GM10847 (cell line): ENCODE results near the gene NEDD4L.

Source experiments
- POLR2A ChIP-seq: IDR thresholded peaks from 2 replicates; pipeline ENCODE4 v1.6.1; 2011; ENCODE audit not compliant: insufficient read length; ENCODE audit errors: extremely low read depth

NEDD4L gene

GRCh38 chr18:58242435-58242834 lies 198.4 kb downstream of the NEDD4L start:
- TF ChIP-seq POLR2A = no peak

GRCh38 chr18:58242968-58243367 lies 198.9 kb downstream of the NEDD4L start:
- no peak for TF ChIP-seq POLR2A

GRCh38 chr18:58243401-58243800 lies 199.4 kb downstream of the NEDD4L start:
- no peak for TF ChIP-seq POLR2A

GRCh38 chr18:58247363-58247834 lies 203.4 kb downstream of the NEDD4L start:
- TF ChIP-seq POLR2A = no peak

DNA sequence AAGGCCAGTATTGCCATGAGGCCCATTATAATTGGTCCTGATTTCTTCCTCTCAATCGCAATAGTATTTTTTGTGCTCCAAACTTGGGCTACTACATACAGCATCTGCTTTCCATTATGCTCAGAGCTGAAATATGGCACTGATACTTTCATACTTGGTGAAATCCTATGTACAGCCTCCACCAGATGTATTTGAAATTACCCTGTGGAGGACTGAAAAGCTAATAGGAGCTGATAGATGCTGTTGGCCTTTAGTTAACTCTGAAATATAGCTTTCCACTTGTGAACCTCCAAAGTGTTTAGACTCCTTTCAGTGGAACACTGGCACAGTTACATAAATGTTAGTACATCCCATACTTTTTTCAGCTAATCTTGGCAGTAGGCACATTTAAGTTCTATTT lies 205.7 kb downstream of the NEDD4L start:
- no peak for TF ChIP-seq POLR2A

DNA sequence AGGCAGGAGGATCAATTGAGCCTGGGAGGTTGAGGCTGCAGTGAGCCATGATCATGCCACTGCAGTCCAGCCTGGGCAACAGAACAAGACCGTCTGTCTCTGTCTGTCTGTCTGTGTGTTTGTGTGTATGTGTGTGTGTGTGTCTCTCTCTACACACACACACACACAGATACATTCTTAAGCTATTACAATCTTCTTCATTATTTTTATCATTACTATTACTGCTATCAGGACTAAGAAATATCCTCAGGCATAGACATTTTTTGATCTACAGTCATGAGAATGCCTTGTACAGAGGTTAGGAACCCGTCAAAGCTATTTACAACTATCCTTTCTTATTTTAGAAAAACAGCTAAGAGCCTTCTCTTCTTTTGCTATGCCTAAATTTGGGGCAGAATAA lies 207.4 kb downstream of the NEDD4L start:
- TF ChIP-seq POLR2A = no peak

GRCh38 chr18:58252166-58252565 lies 208.1 kb downstream of the NEDD4L start:
- TF ChIP-seq POLR2A = no peak

- no peak for TF ChIP-seq POLR2A
These were observed 209.3 kb downstream of the NEDD4L start for GRCh38 chr18:58253318-58253717.

DNA sequence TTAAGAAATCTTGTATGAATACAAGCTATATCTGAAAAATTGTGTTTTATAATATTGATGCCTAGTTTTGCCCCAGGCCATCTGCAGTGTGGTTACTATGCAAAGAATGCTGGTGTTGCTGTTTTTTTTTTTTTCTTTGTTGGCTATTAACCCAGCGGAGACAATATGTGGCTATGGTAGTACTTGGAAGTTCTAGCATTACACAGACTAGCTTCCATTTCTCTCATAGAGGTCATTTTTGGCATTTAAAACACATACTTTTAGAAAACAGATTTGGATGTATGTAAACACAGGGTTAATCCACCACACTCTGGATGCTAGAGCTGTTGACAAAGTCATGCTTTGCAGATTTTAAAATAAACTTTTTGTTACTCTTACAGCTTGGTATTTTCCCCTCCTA lies 209.8 kb downstream of the NEDD4L start:
- TF ChIP-seq POLR2A = no peak

GRCh38 chr18:58254873-58255511 lies 211.0 kb downstream of the NEDD4L start:
- TF ChIP-seq POLR2A = no peak

GRCh38 chr18:58255701-58256311 lies 211.8 kb downstream of the NEDD4L start:
- no peak for TF ChIP-seq POLR2A

DNA sequence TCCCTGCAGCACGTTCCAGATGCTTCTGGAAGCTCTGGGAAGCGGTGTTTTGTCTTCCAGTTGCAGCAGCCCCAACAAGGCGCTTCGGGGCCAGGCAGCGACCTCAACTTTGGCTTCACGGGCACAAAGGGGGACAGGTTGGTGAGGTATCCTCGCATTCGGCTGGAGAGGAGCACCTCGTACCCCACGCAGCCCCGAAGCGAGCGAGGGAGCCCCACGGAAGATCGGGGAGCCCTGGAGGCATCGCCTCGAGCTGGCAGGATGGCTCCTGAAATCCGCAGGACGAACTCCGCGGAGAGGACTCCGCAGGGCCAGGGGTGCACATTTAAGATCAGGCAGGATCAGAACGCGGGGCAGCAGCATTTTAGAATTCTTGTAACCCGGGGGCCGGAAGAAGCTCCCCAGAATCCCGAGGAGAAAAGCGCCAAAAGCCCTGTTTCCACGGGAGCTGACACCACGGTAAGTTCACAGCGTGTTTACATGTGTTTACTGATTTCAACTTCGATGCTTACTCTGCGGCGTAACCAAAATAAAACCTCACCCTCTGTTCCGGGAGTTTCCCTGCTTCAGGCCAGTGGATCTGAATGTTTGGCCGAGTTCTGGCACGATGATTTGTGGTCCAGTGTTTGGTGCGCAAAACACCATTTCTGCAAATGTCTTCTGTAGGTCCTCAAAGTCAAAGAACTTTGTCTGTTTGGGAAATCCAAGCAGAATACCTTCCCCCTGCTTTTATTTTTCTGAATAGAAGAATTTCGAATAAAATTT lies 212.5 kb downstream of the NEDD4L start:
- no peak for TF ChIP-seq POLR2A

GRCh38 chr18:58257461-58257860 lies 213.4 kb downstream of the NEDD4L start:
- TF ChIP-seq POLR2A = no peak

- TF ChIP-seq POLR2A = no peak
These were observed 214.8 kb downstream of the NEDD4L start for GRCh38 chr18:58258692-58259342.

- TF ChIP-seq POLR2A = no peak
These were observed 219.3 kb downstream of the NEDD4L start for GRCh38 chr18:58263055-58263957.
